Esophagus muscularis mucosa (tissue), 4 donors: Measurements from ENCODE around the gene CYBC1. TPM values are rescaled to one million over a fixed set of nuclear protein-coding genes. Genes with fewer than 3 reads are reported as not detected.

Source experiments
- DNase-seq: peaks from one replicate; pipeline ENCODE4 v3.0.0-alpha.2; 2017; ENCODE audit errors: extremely low spot score
- H3K27ac ChIP-seq, 4 donors: fragments of 200-600 bp; sonication (generic); replicated peaks in 1 of 4; 1 replicate in 3 of 4; 2 replicates in 1 of 4; pipeline ENCODE4 v1.5.1; 2016 to 2019; ENCODE audit warnings: mild to moderate bottlenecking in 1 of 4
- H3K27me3 ChIP-seq, 4 donors: fragments of 200-600 bp; sonication (generic); one replicate each; pipeline versions ENCODE4 v1.5.1 to v1.6.0; 2016 to 2019
- H3K36me3 ChIP-seq, 4 donors: fragments of 200-600 bp; sonication (generic); one replicate each; pipeline ENCODE4 v1.5.1; 2016 to 2019
- H3K4me1 ChIP-seq, 4 donors: fragments of 200-600 bp; sonication (generic); one replicate each; pipeline ENCODE4 v1.5.1; 2016 to 2019
- H3K4me3 ChIP-seq, 4 donors: fragments of 200-600 bp; sonication (generic); 1 replicate in 2 of 4; 2 replicates in 2 of 4; pipeline ENCODE4 v1.5.1; 2016 to 2019; ENCODE audit warnings: mild to moderate bottlenecking in 4 of 4, moderate library complexity in 1 of 4
- H3K9me3 ChIP-seq, 4 donors: fragments of 200-600 bp; sonication (generic); 1 replicate in 3 of 4; 2 replicates in 1 of 4; pipeline ENCODE4 v1.5.1; 2016 to 2019
- EP300 ChIP-seq: sonication (generic); formaldehyde crosslinking; IDR thresholded peaks from one replicate; pipeline ENCODE4 v1.6.1; 2017; ENCODE audit warnings: antibody characterized with exemption
- POLR2A ChIP-seq: fragments of 450-650 bp; IDR thresholded peaks from one replicate; pipeline ENCODE4 v1.6.1; 2017; ENCODE audit warnings: antibody characterized with exemption, moderate library complexity, mild to moderate bottlenecking, low read depth
- POLR2AphosphoS5 ChIP-seq, 2 donors: sonication (generic); formaldehyde crosslinking; IDR thresholded peaks; one replicate each; pipeline ENCODE4 v1.6.1; 2017; ENCODE audit warnings: antibody characterized with exemption in 2 of 2
- WGBS: methylation state at CpG from one replicate; pipeline ENCODE4 v1.1.5; 2018; 5-methylcytosine and 5-hydroxymethylcytosine counted together
- intact Hi-C: fragments of 100-400 bp; cut with DNase I; formaldehyde crosslinking; loops from one replicate; pipeline ENCODE4 v1.15.1; 2023
- total RNA-seq, 4 donors: library from RNA; depleted of rRNA; stranded (reverse); fragments of >200 nt; gene quantifications; one replicate each; pipeline versions ENCODE4 v1.1.0 to v1.2.1, GENCODE V29; 2016
- TF ChIP-seq, protein P1 (sequence below), 3 experiments: fragments of 200-600 bp in 2 of 3; fragments of 450-650 bp in 1 of 3; sonication (generic) in 2 of 3; IDR thresholded peaks; one replicate each; pipeline ENCODE4 v1.5.1; 2017 to 2019; ENCODE audit warnings: antibody characterized with exemption in 3 of 3, mild to moderate bottlenecking in 2 of 3, moderate library complexity in 1 of 3

CYBC1 gene
- total RNA-seq, 4 donors from 2014 or later = 40.7 to 78.3 (median 69.7) TPM

DNA sequence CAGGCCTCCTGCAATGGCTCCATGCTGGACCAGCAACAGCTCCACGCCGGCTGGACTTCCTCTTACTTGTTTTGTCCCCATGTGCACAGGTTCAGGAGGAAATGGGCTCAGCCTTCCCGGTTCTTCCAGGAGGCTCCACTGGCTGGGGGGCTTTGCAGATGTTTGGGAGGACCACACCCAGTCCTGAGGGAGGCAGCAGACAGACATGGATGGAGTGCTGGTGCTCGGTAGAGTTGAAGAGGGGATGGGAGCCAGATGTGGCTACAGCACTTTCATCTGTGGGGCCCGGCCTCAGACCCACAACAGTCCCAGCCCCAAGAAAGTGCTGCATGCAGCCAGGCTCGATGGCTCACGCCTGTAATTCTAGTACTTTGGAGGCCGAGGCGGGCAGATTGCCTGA lies 29.8 kb upstream of the CYBC1 start:
- H3K36me3 ChIP-seq = peaks cover 47 to 100% (median 99%) of the 10 kb centered on the region in 4 donors
- TF ChIP-seq POLR2A (no peak), POLR2AphosphoS5 (IDR thresholded peaks at IDR 0.05) (no peak), EP300 (no peak)
- TF ChIP-seq, protein P1, sequence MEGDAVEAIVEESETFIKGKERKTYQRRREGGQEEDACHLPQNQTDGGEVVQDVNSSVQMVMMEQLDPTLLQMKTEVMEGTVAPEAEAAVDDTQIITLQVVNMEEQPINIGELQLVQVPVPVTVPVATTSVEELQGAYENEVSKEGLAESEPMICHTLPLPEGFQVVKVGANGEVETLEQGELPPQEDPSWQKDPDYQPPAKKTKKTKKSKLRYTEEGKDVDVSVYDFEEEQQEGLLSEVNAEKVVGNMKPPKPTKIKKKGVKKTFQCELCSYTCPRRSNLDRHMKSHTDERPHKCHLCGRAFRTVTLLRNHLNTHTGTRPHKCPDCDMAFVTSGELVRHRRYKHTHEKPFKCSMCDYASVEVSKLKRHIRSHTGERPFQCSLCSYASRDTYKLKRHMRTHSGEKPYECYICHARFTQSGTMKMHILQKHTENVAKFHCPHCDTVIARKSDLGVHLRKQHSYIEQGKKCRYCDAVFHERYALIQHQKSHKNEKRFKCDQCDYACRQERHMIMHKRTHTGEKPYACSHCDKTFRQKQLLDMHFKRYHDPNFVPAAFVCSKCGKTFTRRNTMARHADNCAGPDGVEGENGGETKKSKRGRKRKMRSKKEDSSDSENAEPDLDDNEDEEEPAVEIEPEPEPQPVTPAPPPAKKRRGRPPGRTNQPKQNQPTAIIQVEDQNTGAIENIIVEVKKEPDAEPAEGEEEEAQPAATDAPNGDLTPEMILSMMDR (IDR thresholded peaks at IDR 0.05) = no peak
- H3K27me3 ChIP-seq = no peaks in the 10 kb centered on the region
- H3K27ac ChIP-seq = peak overlapping the region in 1 of 4 donors; percentile 46
- peaks cover 0 to 4% (median 0%) of the 10 kb centered on the region in 4 donors for H3K4me1 ChIP-seq
- no peak for DNase-seq
- H3K4me3 ChIP-seq = no peak overlapping the region
- intact Hi-C loops = no loop called here
- no peaks in the 10 kb centered on the region for H3K9me3 ChIP-seq
- 81% methylated on average over 9 of the region's 9 CpGs for WGBS

DNA sequence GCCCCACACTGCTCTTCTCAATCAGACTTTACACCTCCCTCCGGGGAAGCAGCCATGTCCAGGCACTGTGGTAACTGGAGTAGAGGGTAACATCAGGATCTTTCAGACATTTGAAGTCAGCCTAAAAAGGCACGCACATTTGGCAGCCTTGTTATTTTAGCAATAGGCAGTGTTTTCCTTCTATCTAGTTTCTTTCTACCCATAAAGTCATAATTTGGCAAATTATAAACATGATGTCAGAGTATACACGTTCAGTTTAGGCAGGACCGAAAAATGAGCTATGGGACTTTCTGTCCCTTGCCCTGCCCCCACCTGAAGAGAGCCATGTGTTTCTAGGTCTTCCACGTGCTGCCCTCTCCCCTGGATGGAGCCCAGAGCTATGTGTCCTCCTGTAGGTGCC lies 29.1 kb upstream of the CYBC1 start:
- no peak overlapping the region for H3K4me3 ChIP-seq
- H3K27ac ChIP-seq = peak overlapping the region in 3 of 4 donors; percentile 19 to 46 (median 41)
- 55% methylated on average over 3 of the region's 5 CpGs for WGBS
- DNase-seq = no peak
- intact Hi-C loops = no loop called here
- H3K27me3 ChIP-seq = no peaks in the 10 kb centered on the region
- H3K9me3 ChIP-seq = no peaks in the 10 kb centered on the region
- no peak for TF ChIP-seq POLR2AphosphoS5 (IDR thresholded peaks at IDR 0.05)
- no peak for TF ChIP-seq EP300
- TF ChIP-seq, protein P1 (IDR thresholded peaks at IDR 0.05) = no peak
- TF ChIP-seq POLR2A = no peak
- peaks cover 0 to 4% (median 0%) of the 10 kb centered on the region in 4 donors for H3K4me1 ChIP-seq
- peaks cover 41 to 100% (median 99%) of the 10 kb centered on the region in 4 donors for H3K36me3 ChIP-seq

DNA sequence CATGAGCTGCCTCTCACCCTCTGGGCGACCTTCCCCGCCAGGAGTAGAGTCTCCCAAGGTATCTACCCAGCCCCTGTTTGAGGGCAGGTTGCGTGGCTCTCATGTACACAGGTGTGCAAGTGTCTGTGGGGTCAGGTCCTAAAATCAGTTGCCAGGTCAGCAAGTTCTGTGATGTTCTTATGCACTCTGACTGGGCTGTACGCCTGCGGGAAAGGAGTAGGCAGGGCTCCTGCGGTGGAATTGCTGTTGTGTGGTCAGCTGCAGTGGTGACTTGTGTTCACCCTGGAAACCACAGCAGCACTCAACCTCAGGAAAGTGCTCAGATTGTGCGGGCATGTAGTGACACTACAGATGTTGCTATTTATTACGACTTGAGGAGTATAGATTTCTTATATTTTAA lies 27.4 kb upstream of the CYBC1 start:
- intact Hi-C loops = no loop called here
- WGBS = 88% methylated on average over 5 of the region's 8 CpGs
- TF ChIP-seq, protein P1 (IDR thresholded peaks at IDR 0.05) = no peak
- TF ChIP-seq POLR2A = no peak
- TF ChIP-seq EP300 = no peak
- no peak for TF ChIP-seq POLR2AphosphoS5 (IDR thresholded peaks at IDR 0.05)

DNA sequence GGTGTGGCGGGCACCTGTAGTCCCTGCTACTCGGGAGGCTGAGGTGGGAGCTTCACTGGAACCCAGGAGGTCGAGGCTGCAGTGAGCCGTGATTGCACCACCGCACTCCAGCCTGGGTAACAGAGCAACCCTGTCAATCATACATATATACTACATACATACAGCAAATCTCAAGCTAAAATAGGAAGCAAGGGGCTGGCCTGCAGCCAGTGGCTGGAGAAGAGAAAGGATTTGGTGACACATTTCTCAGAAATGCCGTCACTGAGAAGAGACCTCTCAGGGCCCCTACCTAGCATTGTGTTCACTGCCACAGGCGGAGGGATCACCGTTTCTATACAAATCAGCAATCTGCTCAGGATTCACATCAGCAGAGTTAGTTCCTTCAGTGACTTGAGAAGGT lies 24.9 kb upstream of the CYBC1 start:
- DNase-seq = no peak
- no peaks in the 10 kb centered on the region for H3K9me3 ChIP-seq
- H3K27me3 ChIP-seq = no peaks in the 10 kb centered on the region
- peaks cover 0 to 4% (median 0%) of the 10 kb centered on the region in 4 donors for H3K4me1 ChIP-seq
- TF ChIP-seq EP300 (no peak), POLR2AphosphoS5 (IDR thresholded peaks at IDR 0.05) (no peak), POLR2A (no peak)
- TF ChIP-seq, protein P1 (IDR thresholded peaks at IDR 0.05) = no peak
- H3K36me3 ChIP-seq = peaks cover 57 to 97% (median 91%) of the 10 kb centered on the region in 4 donors
- H3K27ac ChIP-seq = no peak overlapping the region
- WGBS = 91% methylated on average over 8 of the region's 8 CpGs
- no peak overlapping the region for H3K4me3 ChIP-seq
- intact Hi-C loops = no loop called here

More for the DNA sequence above, 27.4 kb upstream of the CYBC1 start:
- peaks cover 0 to 4% (median 0%) of the 10 kb centered on the region in 4 donors for H3K4me1 ChIP-seq
- no peak overlapping the region for H3K4me3 ChIP-seq
- H3K27me3 ChIP-seq = no peaks in the 10 kb centered on the region
- no peaks in the 10 kb centered on the region for H3K9me3 ChIP-seq
- H3K36me3 ChIP-seq = peaks cover 37 to 100% (median 98%) of the 10 kb centered on the region in 4 donors
- H3K27ac ChIP-seq = no peak overlapping the region
- no peak for DNase-seq
